Activated CD8-positive, alpha-beta memory T cell treated with anti-CD3 and anti-CD28 coated beads for 24 hours (primary cell): ENCODE measurements around the gene EPHA2.

ENCODE experiments used
- DNase-seq: peaks from one replicate; pipeline ENCODE4 v3.0.0-alpha.2; 2020

EPHA2 gene

DNA sequence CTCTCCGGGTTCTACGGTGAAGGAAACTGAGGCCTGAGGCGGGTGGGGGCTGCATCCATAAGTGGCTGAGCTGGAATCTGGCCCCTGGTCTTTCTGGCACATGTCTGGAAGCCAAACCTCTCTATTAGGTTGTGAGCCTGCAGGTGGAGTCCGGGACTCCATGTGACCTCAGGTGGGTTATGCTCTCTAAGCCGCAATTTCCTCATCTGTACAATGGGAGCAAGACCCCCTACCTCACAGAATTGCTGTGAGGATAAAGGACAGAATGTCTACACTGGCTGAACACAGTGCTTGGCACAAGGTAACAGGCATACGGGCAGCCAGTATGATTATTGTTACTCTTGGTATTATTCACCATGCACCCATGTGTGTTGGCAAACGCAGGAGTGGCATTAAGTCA, 6.7 kb downstream of the EPHA2 start:
- no peak for DNase-seq

DNA sequence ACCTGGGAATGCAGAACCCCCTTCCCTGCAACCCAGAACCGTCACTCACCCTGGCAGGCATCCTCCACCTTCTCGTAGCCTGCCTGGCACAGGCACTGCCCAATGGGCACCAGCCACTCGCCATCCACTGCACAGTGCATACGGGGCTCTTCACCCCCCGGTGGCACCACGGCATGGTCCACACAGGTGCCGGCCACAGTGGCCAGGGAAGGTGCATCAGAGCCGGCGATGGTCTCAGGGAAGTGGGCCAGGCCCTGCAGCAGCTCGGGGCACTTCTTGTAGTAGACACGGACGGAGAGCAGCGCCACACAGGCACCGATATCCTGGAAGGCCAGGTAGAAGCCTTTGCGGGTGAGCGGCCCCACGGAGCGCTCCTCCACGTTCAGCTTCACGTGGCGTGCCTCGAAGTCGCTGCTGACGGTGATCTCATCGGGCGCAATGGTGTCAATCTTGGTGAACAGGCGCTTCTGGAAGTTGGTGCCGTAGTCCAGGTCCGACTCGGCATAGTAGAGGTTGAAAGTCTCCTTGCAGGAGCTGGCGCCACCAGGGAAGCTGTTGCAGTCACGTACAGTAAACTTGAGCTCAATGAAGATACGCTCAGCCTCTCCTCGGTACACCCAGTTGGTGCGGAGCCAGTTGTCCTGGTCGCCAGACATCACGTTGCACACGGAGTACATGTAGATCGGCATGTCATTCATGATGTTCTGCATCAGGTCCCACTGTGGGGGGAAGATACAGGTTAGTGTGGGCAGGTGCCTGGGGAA, 7.4 kb downstream of the EPHA2 start:
- no peak for DNase-seq

DNA sequence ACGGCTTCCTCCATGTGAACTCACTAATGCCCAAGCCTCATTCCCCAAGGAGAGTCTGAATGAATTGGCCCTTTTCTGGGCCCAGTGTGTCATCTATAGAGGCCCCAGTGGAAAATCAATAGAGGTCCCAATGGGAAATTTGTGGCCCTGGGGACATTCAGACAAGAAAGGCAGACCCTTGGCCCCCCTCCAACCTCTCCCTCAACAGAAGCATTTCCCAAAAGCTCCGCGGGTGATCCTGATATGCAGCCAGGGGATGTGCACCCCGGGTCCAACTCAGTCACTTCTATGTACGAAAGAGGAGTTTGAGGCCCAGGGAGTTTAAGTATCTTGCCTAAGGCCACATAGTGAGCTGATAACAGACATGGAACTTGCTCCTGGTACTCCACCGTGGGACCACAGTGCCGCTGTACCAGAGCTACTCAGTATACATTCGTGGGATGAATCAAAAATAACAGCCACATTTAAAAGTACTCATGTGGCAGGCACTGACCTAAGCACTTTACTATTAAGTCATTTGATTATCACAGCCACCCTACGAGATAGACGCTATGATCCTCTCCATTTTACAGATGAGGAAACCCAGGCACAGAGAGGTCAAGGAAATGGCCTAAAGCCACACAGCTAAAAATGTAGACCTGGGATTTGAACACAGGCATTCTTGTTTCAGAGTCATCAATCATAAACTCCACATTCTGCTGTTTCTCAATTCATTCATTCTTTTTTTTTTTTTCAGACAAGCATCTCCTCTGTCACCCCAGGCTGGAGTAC, 8.5 kb downstream of the EPHA2 start:
- no peak for DNase-seq

DNA sequence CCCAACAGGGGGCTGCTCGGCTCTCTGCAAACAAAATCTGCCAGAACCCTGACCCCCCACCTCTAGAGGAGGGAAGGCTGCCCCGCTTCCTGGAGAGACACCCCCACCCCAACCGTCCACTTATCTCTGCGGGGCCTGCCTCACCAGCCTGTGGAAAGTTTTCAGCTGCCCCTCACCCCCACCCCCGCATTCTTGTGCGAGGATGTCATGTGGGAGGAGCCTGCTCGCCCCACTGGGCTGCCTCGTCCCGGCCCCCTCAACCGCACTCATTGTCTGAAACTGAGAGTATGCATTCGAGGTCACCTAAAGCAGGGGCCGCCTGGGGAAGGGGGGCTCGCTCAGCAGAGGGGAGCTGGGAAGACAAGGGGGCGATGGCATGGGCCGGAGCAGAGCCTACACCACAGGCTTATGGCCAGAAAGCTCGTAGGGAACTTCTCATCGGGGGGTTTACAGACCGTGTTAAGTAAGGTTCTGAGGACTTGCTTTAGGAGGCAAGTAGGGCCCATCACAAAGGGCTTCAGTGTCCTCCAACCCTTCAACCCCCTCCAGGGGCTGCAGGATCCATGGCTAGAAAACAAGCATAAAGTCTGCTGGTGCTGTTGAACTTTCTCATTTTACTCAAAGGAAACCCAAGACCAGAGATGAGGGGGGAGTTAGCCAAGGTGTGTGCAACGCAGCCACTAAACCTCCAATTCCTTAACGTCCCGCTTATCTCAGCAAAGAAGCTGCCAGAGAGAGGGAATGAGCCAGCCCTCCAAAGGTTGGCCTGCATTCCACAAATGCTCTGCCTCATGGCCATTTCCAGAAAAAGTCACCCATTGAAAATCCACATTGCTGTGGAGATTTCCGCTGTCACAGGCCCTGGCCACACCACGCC, 9.4 kb downstream of the EPHA2 start:
- no peak for DNase-seq

DNA sequence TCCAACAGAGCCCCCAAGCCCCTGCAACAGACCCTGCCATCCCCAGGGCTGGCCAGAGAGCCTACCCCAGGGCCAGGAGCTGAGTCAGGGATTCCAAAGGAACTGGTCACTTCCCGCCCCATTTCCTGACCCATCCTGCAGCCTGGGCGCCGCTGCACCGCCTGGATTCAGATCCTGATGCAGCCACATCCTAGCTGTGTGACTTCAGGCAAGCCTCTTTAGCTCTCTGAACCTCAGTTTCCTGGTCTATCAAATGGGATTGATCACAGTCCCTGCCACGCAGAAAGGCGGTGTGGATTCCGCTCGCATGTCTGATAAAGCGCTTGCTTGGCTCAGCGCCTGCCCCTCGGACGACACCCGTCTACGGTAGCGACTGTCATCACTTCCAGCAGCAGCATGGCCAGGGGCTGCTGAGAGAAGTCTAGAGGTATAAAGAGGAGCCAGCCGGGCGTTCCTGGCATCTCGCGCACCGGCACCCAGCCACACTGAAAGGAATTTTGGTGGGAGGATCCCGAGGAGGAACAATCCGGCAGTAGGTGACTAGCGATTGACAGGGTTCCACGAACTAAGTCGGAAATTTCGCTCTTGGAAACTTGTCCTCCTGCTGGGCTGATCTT, 10.1 kb downstream of the EPHA2 start:
- no peak for DNase-seq

DNA sequence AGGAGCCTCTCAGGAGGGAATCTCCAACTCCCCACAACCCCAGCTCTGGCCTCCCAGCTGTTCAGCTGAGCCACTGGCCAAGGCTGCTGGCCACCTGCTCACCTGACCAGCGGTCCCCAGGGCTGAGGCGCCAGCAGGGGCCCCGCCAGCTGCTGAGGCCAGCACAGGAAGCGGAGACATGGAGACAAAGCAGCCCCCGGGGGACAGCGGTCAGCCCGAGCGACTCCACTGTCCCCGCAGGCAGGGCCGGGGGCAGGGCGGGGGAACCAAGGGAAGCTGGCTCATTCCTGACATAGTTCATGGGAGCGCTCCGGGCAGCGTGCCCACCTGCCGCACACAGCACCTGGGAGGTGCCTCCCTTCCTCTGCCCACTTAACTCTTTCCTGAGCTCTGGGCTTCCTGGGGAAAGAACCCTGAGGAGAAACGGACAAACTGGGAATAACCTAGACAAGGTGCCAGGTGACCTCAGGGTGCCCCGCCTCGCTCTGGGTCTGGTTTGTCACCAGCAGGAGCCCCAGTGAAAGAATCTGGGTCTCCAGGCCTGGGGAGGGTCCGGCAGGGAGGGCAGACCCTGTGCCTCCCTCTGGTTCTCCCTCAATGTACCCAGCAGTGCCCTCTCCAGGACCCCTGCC, 10.7 kb downstream of the EPHA2 start:
- DNase-seq = no peak

DNA sequence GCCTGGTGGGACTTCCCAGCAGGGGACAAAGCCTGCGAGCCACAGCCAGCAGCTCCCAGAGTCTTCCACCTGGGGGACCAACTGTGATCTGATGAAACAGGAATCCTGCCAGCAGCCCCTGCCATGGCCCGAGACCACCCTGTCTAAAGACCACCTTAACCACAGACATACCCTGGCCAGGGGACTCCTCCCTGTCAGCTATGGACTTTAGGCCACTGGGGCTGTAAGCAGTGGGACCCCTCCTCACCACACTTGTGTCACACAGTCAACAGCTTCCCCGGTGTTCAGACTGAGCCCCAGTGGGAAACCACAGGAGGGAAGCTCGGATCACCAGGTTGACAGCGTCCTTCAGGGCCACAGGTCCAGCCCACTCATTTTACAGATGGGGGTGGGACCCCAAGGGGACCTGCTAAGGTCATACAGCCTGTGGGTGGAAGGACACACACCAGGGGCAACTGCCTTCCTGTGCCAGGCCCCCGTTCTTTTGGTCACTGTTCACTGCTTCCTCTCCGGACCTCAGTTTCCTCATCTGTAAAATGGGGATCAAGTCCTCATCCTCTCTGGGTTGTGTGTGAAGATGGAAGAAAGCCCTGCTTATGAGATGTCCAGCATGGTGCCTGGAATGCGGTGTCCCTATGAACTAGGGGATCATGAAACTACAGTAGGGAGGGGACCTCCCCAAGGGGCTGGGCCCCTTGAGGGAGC, 11.4 kb downstream of the EPHA2 start:
- DNase-seq = no peak

DNA sequence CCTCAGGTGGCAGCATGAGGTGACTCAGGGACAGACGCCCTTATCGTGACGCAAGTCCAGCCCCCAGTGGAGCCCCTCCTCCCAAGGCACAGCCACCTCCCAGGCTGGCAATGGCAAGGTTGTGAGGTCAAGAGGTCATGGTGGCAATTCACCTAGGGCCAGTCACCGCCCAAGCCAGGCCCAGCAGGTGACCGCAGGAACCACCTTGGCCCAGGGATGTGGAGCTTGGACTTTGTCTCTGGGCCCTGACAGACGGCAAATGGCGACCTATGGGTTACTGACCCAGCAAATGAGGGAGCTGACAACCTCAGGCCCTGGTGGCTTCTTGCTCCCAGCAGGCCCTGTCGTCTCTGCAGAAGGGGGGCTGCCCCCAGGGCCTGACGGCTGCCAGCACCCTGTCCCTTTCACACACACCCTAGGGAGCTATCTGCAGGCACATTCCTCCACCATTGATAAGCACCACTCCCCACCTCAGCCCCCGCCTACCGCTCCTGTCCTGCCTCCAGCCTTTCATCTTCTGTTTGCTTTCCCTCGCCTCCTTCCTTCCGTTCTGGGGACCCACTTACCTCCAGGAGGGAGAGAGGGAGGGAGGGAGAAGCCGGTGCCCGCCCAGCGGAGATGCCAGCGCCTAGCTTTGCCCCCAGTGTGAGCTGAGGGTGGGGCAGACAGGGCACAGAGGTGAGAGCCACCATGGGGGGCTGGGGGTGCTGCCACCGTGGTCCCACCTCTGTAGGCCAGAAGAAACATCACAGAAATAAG, 12.1 kb downstream of the EPHA2 start:
- no peak for DNase-seq

DNA sequence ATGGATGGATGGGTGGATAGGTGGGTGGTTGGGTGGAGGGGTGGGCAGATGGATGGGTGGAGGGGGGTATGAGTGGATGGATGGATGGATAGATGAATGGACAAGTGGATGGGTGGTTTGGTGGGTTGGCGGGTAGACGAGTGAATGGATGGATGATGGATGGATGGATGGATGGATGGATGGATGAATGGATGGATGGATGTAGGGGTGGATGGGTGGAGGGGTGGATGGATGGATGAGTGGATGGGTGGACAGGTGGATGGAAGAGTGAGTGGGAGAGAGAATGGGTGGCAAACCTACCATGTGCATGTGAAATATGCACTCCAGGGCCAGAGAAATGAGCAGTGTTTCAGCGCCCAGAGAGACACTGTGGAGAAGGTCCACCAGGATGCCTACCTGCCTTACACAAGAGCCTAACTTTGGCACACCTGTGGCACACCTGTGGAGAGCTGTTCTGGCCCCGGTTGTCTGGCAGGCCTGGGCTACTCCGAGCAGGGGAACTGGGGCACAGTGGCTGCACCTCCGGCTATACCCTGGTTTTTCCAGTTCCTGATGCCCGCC, 12.8 kb downstream of the EPHA2 start:
- no peak for DNase-seq

DNA sequence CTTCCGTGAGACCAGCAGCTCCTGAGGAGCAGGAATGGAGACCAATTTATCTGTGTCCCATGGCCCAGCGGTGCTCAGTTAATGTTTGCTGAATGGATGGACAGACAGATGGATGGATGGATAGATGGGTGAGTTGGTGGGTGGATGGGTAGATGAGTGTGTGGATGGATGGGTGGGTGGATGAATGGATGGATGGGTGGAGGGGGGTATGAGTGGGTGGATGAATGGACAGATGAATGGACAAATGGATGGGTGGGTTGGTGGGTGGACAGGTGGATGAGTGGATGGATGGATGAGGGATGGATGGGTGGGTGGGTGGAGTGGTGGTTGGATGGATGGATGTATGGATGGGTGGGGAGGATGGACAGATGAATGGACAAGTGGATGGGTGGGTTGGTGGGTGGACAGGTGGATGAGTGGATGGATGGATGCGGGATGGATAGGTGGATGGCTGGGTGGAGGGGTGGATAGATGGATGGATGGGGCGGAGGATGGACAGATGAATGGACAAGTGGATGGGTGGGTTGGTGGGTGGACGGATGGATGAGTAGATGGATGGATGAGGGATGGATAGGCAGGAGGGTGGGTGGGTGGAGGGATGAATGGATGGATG, 13.4 kb downstream of the EPHA2 start:
- no peak for DNase-seq

DNA sequence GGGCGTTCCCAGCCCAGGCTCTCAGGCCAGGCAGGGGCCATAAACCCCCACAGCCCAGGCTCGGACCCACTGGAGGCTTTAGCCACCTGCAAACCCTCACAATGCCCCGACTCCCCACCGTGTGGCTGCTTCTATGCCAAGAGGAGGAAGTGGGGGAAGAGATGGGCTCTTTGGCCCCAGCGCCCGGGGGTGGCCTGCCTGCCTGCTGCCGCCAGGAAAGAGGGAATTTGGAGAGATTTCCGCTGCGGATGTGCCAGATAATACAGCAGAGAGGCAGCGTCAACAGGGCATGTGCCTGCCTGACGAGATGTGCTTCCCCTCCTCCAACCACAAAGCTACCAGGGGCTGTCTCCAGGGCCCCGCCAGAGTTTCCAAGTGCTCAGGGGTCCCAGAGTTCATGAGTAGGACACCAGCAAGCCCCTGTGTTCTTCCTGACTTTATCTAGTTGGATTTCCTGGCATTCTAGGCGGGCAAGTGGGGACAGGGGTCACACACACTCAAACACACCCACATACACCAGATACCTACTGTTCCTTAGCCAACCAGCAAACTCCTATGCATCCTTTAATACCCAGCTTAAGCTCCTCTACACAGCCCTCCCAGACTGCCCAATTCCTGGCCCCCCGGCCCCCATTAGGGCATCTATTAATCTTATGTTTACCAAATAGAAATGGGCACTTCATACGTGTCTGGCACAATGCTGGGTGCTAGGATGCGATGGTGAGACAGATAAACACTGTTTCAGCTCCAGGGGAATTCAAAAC, 14.1 kb downstream of the EPHA2 start:
- no peak for DNase-seq

DNA sequence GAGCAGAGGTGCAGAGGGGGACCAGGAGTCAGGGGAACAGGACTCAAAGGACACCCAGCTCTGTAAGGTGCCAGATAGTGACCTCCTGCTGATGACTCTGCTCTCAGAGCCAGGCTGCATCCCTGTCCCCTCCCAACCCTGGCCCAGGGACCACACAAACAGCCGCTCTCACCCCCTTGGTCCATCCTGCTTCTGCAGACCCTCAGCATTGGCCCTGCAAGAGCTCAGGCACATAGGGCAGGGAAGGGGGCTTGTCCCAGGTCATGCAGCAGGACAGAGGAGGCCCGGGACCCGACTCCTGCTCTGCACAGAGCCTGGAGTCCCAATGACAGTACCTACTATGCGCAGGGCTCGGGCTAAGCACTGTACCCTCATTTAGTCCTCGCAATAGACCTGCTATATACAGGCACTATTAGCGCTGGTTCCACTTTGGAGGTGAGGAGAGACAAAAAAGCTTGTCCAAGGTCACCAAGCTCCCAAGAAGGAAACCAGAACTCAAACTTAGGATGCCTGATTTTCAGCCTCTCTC, 15.7 kb downstream of the EPHA2 start:
- DNase-seq = no peak

DNA sequence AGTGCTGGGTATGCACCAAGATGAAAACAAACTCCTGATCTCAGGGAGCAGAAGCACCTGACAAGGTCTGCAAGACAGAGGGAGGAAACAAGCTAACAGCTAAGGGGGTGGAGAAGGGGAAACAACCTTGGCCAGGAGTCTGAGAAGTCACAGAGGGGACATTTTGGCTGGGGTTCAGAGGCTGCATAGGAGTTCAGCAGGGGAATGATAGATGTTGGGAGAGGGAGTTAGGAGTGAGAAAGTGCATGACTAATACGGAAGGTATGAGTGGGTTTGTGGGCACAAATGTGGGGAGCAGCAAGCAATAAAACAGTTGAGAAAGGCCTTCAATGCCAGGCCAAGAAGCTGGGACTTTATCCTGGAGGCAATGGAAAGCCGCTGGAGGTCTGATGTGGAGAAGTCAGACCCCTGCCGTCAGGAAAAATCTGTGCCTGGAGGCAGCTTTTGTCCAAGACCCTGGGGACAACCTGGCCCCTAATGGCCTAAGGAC, 16.4 kb downstream of the EPHA2 start:
- no peak for DNase-seq

DNA sequence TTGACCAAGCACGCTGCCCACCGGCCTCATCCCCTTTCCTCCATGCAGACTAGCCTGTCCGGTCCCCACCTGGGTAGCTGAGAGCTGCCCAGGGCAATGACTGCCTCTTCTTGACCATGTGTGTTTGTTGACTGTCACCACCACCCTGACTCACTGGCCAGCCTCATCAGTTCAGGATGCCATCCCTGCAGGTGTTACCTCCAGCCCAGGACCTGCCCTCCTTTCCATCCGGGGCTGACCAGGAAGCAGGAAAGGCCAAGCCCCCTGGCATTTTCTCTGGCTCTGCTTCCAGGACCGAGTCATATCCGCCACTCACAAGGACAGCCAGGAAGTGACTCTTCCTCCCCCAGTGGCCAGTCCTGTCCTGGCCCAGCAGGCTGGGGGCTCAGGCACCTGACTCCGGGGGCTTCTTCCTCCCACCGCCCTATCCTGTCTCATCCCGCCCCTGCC, 17.1 kb downstream of the EPHA2 start:
- no peak for DNase-seq

DNA sequence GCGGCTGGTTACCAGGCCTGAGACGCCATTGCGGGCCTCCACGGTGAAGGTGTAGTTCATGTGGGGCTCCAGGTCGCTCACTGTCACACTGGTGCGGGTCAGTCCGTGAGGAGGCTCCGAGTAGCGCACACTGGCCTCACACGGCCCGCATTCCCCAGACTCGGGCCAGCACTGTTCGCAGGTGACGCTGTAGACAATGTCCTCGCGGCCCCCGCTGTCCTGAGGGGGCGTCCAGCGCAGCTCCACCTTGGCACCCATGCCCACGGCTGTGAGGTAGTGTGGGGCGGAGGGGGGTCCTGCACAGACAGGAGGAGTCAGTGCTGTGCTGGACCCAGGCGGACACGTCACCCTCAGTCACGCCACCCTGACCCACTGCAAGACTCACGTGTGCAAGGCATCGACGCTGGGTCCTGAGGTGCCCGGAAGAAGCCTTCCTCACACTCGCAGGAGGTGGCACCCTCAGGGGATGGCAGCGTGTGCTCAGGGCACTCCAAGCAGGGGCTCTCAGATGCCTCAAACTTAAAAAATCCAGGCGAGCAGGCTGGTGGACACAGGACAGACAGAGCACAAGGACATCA, 17.9 kb downstream of the EPHA2 start:
- no peak for DNase-seq

DNA sequence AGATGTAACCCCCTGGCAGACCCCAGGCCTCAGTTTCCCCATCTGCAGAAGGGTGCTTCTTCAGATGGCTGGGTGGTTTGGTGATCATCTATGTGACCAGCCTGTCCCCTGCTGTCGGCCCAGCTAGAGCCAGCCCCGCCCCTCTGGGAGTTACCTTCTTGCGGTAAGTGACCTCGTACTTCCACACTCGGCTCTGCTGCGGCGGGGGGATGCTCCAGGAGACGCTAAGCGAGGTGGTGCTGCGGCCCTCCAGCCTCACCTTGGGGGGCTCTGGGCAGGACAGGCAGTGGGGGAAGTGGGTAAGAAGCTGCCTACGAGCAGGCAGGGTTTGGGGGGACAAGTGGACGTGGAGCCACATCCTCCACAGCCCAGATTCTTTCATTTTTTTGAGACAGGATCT, 20.4 kb downstream of the EPHA2 start:
- no peak for DNase-seq

DNA sequence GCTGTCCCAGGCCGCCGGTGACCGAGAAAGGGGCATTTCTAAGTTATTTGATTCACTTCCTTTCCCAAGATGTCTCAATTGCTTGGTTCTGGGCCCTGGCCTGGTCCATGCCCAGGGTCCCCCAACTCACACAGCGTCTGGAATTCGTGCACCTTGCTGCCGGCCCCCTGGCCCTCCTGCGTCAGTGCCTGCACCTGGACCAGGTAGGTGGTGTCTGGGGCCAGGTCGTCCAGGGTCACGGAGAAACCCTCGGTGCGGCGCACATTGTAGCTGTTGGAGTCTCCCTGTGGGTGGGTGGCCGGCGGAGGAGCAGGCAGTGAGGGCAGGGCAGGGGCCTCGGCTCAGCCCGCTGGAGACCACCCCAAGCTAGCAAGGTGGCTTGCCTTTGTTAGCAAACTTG, 21.0 kb downstream of the EPHA2 start:
- DNase-seq = no peak

DNA sequence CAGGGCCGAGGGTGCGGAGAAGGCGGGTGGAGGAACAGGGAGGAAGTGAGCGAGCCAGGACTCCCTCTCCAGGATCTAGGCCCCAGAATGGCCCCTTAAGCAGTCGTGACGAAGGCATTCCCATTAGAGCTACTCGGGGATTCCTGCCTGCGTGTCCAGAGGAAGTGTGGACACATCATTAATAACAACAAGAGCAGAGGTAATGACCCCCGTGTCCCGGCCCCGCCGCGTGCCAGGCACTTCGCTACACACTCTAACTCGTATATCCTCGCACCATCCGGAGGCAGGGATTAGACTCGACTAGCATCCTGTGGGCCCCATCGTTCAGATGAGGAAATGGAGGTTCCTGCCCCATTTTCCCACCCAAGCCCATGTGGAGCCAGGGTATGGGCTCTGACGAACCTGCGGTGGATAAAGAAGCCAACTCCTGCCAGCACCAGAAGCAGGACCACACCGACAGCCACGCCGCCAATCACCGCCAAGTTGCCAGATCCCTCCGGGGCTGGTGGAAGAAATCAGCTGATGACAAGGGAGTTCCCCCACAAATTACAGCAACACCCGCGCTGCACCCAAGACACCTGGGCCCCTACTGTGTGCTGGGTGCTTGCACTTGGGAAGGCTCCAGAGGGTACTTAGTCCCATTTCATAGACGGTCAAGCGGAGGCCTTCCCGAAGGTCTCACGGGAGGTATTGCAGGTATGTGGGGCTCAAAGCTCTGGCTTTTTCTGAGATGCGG, 21.6 kb downstream of the EPHA2 start:
- DNase-seq = no peak
